Astrocyte (in vitro differentiated cells and primary cell): ENCODE results near the gene GSAP.

Experiments
- EZH2 ChIP-seq: IDR thresholded peaks from 2 replicates; pipeline ENCODE4 v1.6.1; 2012; ENCODE audit warnings: mild to moderate bottlenecking, low read length, inconsistent platforms; ENCODE audit not compliant: insufficient read depth
- TF ChIP-seq, protein P1 (sequence below): IDR thresholded peaks from 2 replicates; pipeline ENCODE4 v1.5.1; 2011; ENCODE audit warnings: low read depth, mild to moderate bottlenecking, inconsistent platforms, low read length, moderate library complexity; ENCODE audit not compliant: insufficient read depth

- TF ChIP-seq, protein P1, sequence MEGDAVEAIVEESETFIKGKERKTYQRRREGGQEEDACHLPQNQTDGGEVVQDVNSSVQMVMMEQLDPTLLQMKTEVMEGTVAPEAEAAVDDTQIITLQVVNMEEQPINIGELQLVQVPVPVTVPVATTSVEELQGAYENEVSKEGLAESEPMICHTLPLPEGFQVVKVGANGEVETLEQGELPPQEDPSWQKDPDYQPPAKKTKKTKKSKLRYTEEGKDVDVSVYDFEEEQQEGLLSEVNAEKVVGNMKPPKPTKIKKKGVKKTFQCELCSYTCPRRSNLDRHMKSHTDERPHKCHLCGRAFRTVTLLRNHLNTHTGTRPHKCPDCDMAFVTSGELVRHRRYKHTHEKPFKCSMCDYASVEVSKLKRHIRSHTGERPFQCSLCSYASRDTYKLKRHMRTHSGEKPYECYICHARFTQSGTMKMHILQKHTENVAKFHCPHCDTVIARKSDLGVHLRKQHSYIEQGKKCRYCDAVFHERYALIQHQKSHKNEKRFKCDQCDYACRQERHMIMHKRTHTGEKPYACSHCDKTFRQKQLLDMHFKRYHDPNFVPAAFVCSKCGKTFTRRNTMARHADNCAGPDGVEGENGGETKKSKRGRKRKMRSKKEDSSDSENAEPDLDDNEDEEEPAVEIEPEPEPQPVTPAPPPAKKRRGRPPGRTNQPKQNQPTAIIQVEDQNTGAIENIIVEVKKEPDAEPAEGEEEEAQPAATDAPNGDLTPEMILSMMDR, result no peak
- TF ChIP-seq EZH2, result no peak
Measured at GRCh38 chr7:77403957-77404356, 12.2 kb downstream of the GSAP start.
